GM18499 (cell line): ENCODE measurements around the gene RNGTT.

Experiments
- ATAC-seq: cut with Tn5 transposase; IDR thresholded peaks from one replicate; pipeline ENCODE4 v1.9.1; 2021; ENCODE audit warnings: moderate number of reproducible peaks; ENCODE audit not compliant: insufficient read depth, unreplicated experiment

The RNGTT gene

GRCh38 chr6:88626460-88626859, 337.0 kb downstream of the RNGTT start:
- no peak for ATAC-seq

GRCh38 chr6:88623531-88623930, 339.9 kb downstream of the RNGTT start:
- no peak for ATAC-seq

- no peak for ATAC-seq
Observed at GRCh38 chr6:88619951-88620350, 343.5 kb downstream of the RNGTT start.

- ATAC-seq: no peak
Observed at GRCh38 chr6:88616380-88616779, 347.0 kb downstream of the RNGTT start.

- no peak for ATAC-seq
Observed at GRCh38 chr6:88614316-88614877, 349.0 kb downstream of the RNGTT start.

- ATAC-seq: no peak
Observed at GRCh38 chr6:88612631-88613030, 350.8 kb downstream of the RNGTT start.

- no peak for ATAC-seq
Observed at GRCh38 chr6:88611721-88612120, 351.7 kb downstream of the RNGTT start.

GRCh38 chr6:88609983-88610382, 353.4 kb downstream of the RNGTT start:
- ATAC-seq: no peak

- no peak for ATAC-seq
Observed at GRCh38 chr6:88605271-88605670, 358.1 kb downstream of the RNGTT start.

- ATAC-seq: no peak
Observed at GRCh38 chr6:88599571-88599970, 363.8 kb downstream of the RNGTT start.

- no peak for ATAC-seq
Observed at GRCh38 chr6:88596801-88597200, 366.6 kb downstream of the RNGTT start.

- no peak for ATAC-seq
Observed at GRCh38 chr6:88588938-88589337, 374.5 kb downstream of the RNGTT start.

GRCh38 chr6:88587150-88587520, 376.3 kb downstream of the RNGTT start:
- no peak for ATAC-seq

- ATAC-seq: no peak
Observed at GRCh38 chr6:88586371-88587149, 376.9 kb downstream of the RNGTT start.

GRCh38 chr6:88585276-88585692, 378.1 kb downstream of the RNGTT start:
- ATAC-seq: no peak

GRCh38 chr6:88584581-88585275, 378.7 kb downstream of the RNGTT start:
- ATAC-seq: no peak

- no peak for ATAC-seq
Observed at GRCh38 chr6:88577461-88577860, 386.0 kb downstream of the RNGTT start.

GRCh38 chr6:88575536-88575935, 387.9 kb downstream of the RNGTT start:
- ATAC-seq: no peak

- ATAC-seq: no peak
Observed at GRCh38 chr6:88574651-88575050, 388.8 kb downstream of the RNGTT start.

GRCh38 chr6:88574031-88574430, 389.4 kb downstream of the RNGTT start:
- no peak for ATAC-seq

GRCh38 chr6:88573561-88573960, 389.9 kb downstream of the RNGTT start:
- ATAC-seq: no peak
